K562 (cell line): ENCODE measurements around the gene TBX1. TPM values are rescaled to one million over a fixed set of nuclear protein-coding genes. Genes with fewer than 3 reads are reported as not detected.

ENCODE experiments used
- ARID3B ChIP-seq: fragments of 250-450 bp; sonication (Bioruptor Pico); IDR thresholded peaks from 2 replicates; pipeline ENCODE4 v1.4.0; 2020; ENCODE audit warnings: borderline replicate concordance
- EWSR1 ChIP-seq: fragments of 450-650 bp; IDR thresholded peaks from 2 replicates; pipeline ENCODE4 v1.6.1; 2018; ENCODE audit warnings: borderline replicate concordance, mild to moderate bottlenecking, low read depth, moderate library complexity; ENCODE audit not compliant: partially characterized antibody
- HMGXB4 ChIP-seq: sonication (generic); formaldehyde crosslinking; IDR thresholded peaks from 2 replicates; pipeline ENCODE4 v1.8.1; 2023; ENCODE audit warnings: mild to moderate bottlenecking, missing genetic modification reagents
- KLF13 ChIP-seq: fragments of 450-650 bp; IDR thresholded peaks from 2 replicates; pipeline ENCODE4 v1.6.1; 2016; ENCODE audit warnings: missing genetic modification characterization, low read depth, mild to moderate bottlenecking, missing compliant biosample characterization, moderate library complexity, borderline replicate concordance
- NFE2 ChIP-seq: IDR thresholded peaks from 2 replicates; pipeline ENCODE4 v1.6.1; 2014; ENCODE audit warnings: antibody characterized with exemption, low read depth
- PTBP1 ChIP-seq: fragments of 200-400 bp; formaldehyde crosslinking; IDR thresholded peaks from 2 replicates; pipeline ENCODE4 v1.6.1; 2017; ENCODE audit warnings: low read depth, low read length
- RCOR1 ChIP-seq, 2 experiments: IDR thresholded peaks; 2 replicates each; pipeline ENCODE4 v1.6.1; 2012; ENCODE audit warnings: low read depth in 2 of 2, low read length in 2 of 2, borderline replicate concordance in 1 of 2, improper control_type of control experiment in 1 of 2
- RUNX1 ChIP-seq: sonication (generic); IDR thresholded peaks from 2 replicates; pipeline ENCODE4 v1.6.1; 2016; ENCODE audit warnings: antibody characterized with exemption, low read depth
- TEAD1 ChIP-seq, 2 experiments: fragments of 450-650 bp in 1 of 2; sonication (generic) in 1 of 2; formaldehyde crosslinking; IDR thresholded peaks; 2 replicates each; pipeline versions ENCODE4 v1.4.0 to v1.8.0; 2020 to 2022; ENCODE audit warnings: mild to moderate bottlenecking in 2 of 2, missing genetic modification reagents in 1 of 2
- THRB ChIP-seq: fragments of 450-650 bp; formaldehyde crosslinking; conservative IDR thresholded peaks from 2 replicates; pipeline ENCODE4 v1.4.0; 2022; ENCODE audit warnings: mild to moderate bottlenecking, missing genetic modification characterization
- ZNF274 ChIP-seq: IDR thresholded peaks from 2 replicates; pipeline ENCODE4 v1.6.1; 2011; ENCODE audit warnings: low read depth, mild to moderate bottlenecking, low read length, moderate library complexity, borderline replicate concordance
- ZNF318 ChIP-seq, 2 experiments: fragments of 450-650 bp; IDR thresholded peaks; 2 replicates each; pipeline ENCODE4 v1.6.1; 2016; ENCODE audit warnings: mild to moderate bottlenecking in 2 of 2, borderline replicate concordance in 1 of 2, low read depth in 1 of 2, moderate library complexity in 1 of 2
- polyA plus RNA-seq, 8 experiments: library from polyadenylated mRNA; depleted of rRNA in 4 of 8; stranded (reverse) in 5 of 8; unstranded in 3 of 8; fragments of >200 nt; fragmentation: Nextera tagmentation in 2 of 8; fragmentation: Illumina TruSeq in 1 of 8; extraction: Ambion mirVana in 2 of 8; extraction: Trizol in 1 of 8; gene quantifications; 2 replicates each; pipeline versions ENCODE4 v1.2.1 to v1.2.3, GENCODE V29; 2011 to 2014; ENCODE audit warnings: inconsistent platforms in 1 of 8, missing spikeins in 1 of 8
- total RNA-seq, 7 experiments: library from RNA; depleted of rRNA in 6 of 7; stranded (reverse); fragments of >200 nt in 6 of 7; fragmentation: Illumina TruSeq in 2 of 7; extraction: Trizol in 2 of 7; gene quantifications; 2 replicates each; pipeline versions ENCODE4 v1.2.1 to v1.2.3, GENCODE V29; 2011 to 2021; ENCODE audit warnings: low replicate concordance in 1 of 7

Gene TBX1
- total and polyA plus RNA-seq, 9 of the 15 experiments (the other 6 are each of a cell fraction or from before 2014, with no cell fraction given) = 0.07 to 35.0 (median 3.9) TPM

- TF ChIP-seq ZNF318 (IDR thresholded peaks at IDR 0.05; ENCODE audit: borderline replicate concordance in 1 of 2, low read depth in 1 of 2) (no peak), TEAD1 (CRISPR knock-in tag; IDR thresholded peaks at IDR 0.05) (no peak), PTBP1 (no peak; the same call in 1 of the 2 replicates), RCOR1 (IDR thresholded peaks at IDR 0.05; ENCODE audit: borderline replicate concordance in 1 of 2, low read depth in 2 of 2, low read length in 2 of 2) (peak; percentile 98 to 100), RUNX1 (no peak), KLF13 (tag) (peak; percentile 98), EWSR1 (no peak), ZNF274 (peak; percentile 90), ARID3B (no peak), THRB (CRISPR knock-in tag) (no peak), NFE2 (no peak), HMGXB4 (CRISPR knock-in tag) (peak; percentile 96)
Measured at GRCh38 chr22:19723232-19723982, 37.2 kb upstream of the TBX1 start, which contains the start of gene GP1BB (continued).
